Gastroesophageal sphincter (tissue), 4 donors: ENCODE results near the gene WNT5B. TPM values are rescaled to one million over a fixed set of nuclear protein-coding genes. Genes with fewer than 3 reads are reported as not detected.

ENCODE experiments used
- ATAC-seq: fragments of 150-250 bp; one replicate; pipeline ENCODE4 v1.9.1; 2016; ENCODE audit warnings: mild to moderate bottlenecking, moderate library complexity
- H3K27ac ChIP-seq, 4 donors: fragments of 200-600 bp; sonication (generic) in 3 of 4; 1 replicate in 3 of 4; 2 replicates in 1 of 4; pipeline ENCODE4 v1.5.1; 2016 to 2019
- H3K27me3 ChIP-seq: fragments of 200-600 bp; sonication (generic); one replicate; pipeline ENCODE4 v1.5.1; 2019
- H3K36me3 ChIP-seq, 2 donors: fragments of 200-600 bp; sonication (generic); one replicate each; pipeline ENCODE4 v1.5.1; 2019; ENCODE audit warnings: control low read depth in 1 of 2
- H3K4me1 ChIP-seq, 3 donors: fragments of 200-600 bp; sonication (generic); 1 replicate in 2 of 3; 2 replicates in 1 of 3; pipeline ENCODE4 v1.5.1; 2016 to 2019; ENCODE audit warnings: control low read depth in 2 of 3
- H3K4me3 ChIP-seq, 2 donors: fragments of 200-600 bp; sonication (generic); one replicate each; pipeline ENCODE4 v1.5.1; 2019; ENCODE audit warnings: mild to moderate bottlenecking in 1 of 2, moderate library complexity in 1 of 2
- H3K9me3 ChIP-seq, 3 donors: fragments of 200-600 bp; sonication (generic); one replicate each; pipeline ENCODE4 v1.5.1; 2017 to 2019; ENCODE audit warnings: control low read depth in 2 of 3
- CTCF ChIP-seq, 4 experiments: fragments of 200-600 bp in 2 of 4; fragments of 450-650 bp in 2 of 4; sonication (generic) in 1 of 4; IDR thresholded peaks; one replicate each; pipeline ENCODE4 v1.5.1; 2017 to 2019; ENCODE audit warnings: antibody characterized with exemption in 4 of 4, mild to moderate bottlenecking in 2 of 4, moderate library complexity in 2 of 4
- EP300 ChIP-seq: sonication (generic); formaldehyde crosslinking; IDR thresholded peaks from one replicate; pipeline ENCODE4 v1.6.1; 2017; ENCODE audit warnings: antibody characterized with exemption, mild to moderate bottlenecking
- POLR2A ChIP-seq, 2 donors: fragments of 450-650 bp; IDR thresholded peaks; one replicate each; pipeline ENCODE4 v1.6.1; 2017; ENCODE audit warnings: antibody characterized with exemption in 2 of 2, mild to moderate bottlenecking in 2 of 2, moderate library complexity in 1 of 2
- POLR2AphosphoS5 ChIP-seq: sonication (generic); formaldehyde crosslinking; IDR thresholded peaks from one replicate; pipeline ENCODE4 v1.6.1; 2017; ENCODE audit warnings: antibody characterized with exemption
- WGBS, 2 donors: methylation state at CpG; one replicate each; pipeline ENCODE4 v1.1.5; 2018; ENCODE audit warnings: low coverage in 1 of 2; 5-methylcytosine and 5-hydroxymethylcytosine counted together
- total RNA-seq, 4 donors: library from RNA; depleted of rRNA; stranded (reverse); fragments of >200 nt; gene quantifications; one replicate each; pipeline ENCODE4 v1.1.0, GENCODE V29; 2016

The WNT5B gene
- total RNA-seq, 4 donors from 2014 or later = 9.4 to 76.5 (median 26.3) TPM

GRCh38 chr12:1655225-1655788 is 26.3 kb downstream of the WNT5B start:
- no peaks in the 10 kb centered on the region for H3K9me3 ChIP-seq
- no peak overlapping the region for H3K4me3 ChIP-seq
- H3K36me3 ChIP-seq = no peaks in the 10 kb centered on the region
- H3K27me3 ChIP-seq = no peaks in the 10 kb centered on the region
- H3K4me1 ChIP-seq = peaks cover 6 to 66% (median 17%) of the 10 kb centered on the region in 3 donors
- no peak for ATAC-seq
- TF ChIP-seq EP300 (no peak), POLR2AphosphoS5 (no peak), POLR2A (IDR thresholded peaks at IDR 0.05) (no peak), CTCF (IDR thresholded peaks at IDR 0.05) (no peak)
- WGBS, 2 donors = 90% methylated on average over 2 of the region's 6 CpGs; no CpG with 5 or more reads in 1 of the 2 donors
- no peak overlapping the region for H3K27ac ChIP-seq

GRCh38 chr12:1656902-1657301 is 27.9 kb downstream of the WNT5B start:
- no peaks in the 10 kb centered on the region for H3K27me3 ChIP-seq
- no peaks in the 10 kb centered on the region for H3K36me3 ChIP-seq
- H3K4me3 ChIP-seq = no peak overlapping the region
- no peaks in the 10 kb centered on the region for H3K9me3 ChIP-seq
- H3K27ac ChIP-seq = peak overlapping the region in 3 of 4 donors; percentile 9 to 97 (median 88)
- WGBS, 2 donors = 53 to 100% methylated on average over 2 to 3 of the region's 12 CpGs
- peaks cover 0 to 62% (median 15%) of the 10 kb centered on the region in 3 donors for H3K4me1 ChIP-seq
- no peak for TF ChIP-seq POLR2A (IDR thresholded peaks at IDR 0.05)
- no peak for TF ChIP-seq POLR2AphosphoS5
- no peak for TF ChIP-seq EP300
- TF ChIP-seq CTCF (IDR thresholded peaks at IDR 0.05) = no peak
- ATAC-seq = no peak

GRCh38 chr12:1657688-1658087 is 28.7 kb downstream of the WNT5B start:
- no peak for ATAC-seq
- Histone ChIP-seq H3K36me3 (no peaks in the 10 kb centered on the region), H3K4me1 (peaks cover 0 to 57% (median 15%) of the 10 kb centered on the region in 3 donors), H3K9me3 (no peaks in the 10 kb centered on the region), H3K4me3 (no peak overlapping the region), H3K27me3 (no peaks in the 10 kb centered on the region), H3K27ac (peak overlapping the region in 3 of 4 donors; percentile 23 to 97 (median 88))
- 56 to 57% methylated on average over 1 of the region's 1 CpG for WGBS, 2 donors
- no peak for TF ChIP-seq POLR2A (IDR thresholded peaks at IDR 0.05)
- TF ChIP-seq EP300 = no peak
- no peak for TF ChIP-seq CTCF (IDR thresholded peaks at IDR 0.05)
- no peak for TF ChIP-seq POLR2AphosphoS5

- no peak for TF ChIP-seq EP300
- no peak for TF ChIP-seq POLR2A (IDR thresholded peaks at IDR 0.05)
- TF ChIP-seq CTCF (IDR thresholded peaks at IDR 0.05) = no peak
- peak; percentile 70 for TF ChIP-seq POLR2AphosphoS5
- Histone ChIP-seq H3K9me3 (no peaks in the 10 kb centered on the region), H3K27ac (peak overlapping the region; percentile 32 to 97 (median 90)), H3K4me1 (peaks cover 0 to 55% (median 15%) of the 10 kb centered on the region in 3 donors), H3K27me3 (no peaks in the 10 kb centered on the region), H3K36me3 (no peaks in the 10 kb centered on the region), H3K4me3 (peak overlapping the region in 1 of 2 donors; percentile 60)
- peak; percentile 49 for ATAC-seq
- WGBS, 2 donors = 42 to 45% methylated on average over 11 to 15 of the region's 20 CpGs
Measured at GRCh38 chr12:1660304-1661187, 31.5 kb downstream of the WNT5B start.
